ENCODE results near the gene ITGAL. TPM values are rescaled to one million over a fixed set of nuclear protein-coding genes. Genes with fewer than 3 reads are reported as not detected.

Gene ITGAL
- total and polyA plus RNA-seq, 2 of the 13 experiments (the other 11 are each of a cell fraction or from before 2014, with no cell fraction given): 0.86 to 1.2 TPM

- DNase-seq (ENCODE audit: low spot score): no peak
- no peak; the same call in 2 of the 3 replicates for ATAC-seq
- Histone ChIP-seq H3K27ac (ENCODE audit: extremely low read length, insufficient read depth, low read length) (peak overlapping the region; percentile 85), H4K20me1 (ENCODE audit: insufficient read depth, low read length) (no peaks in the 10 kb centered on the region), H3K9me3 (ENCODE audit: low read length) (no peaks in the 10 kb centered on the region), H3K79me2 (ENCODE audit: insufficient read depth, low read length) (peaks cover 31% of the 10 kb centered on the region), H2AFZ (ENCODE audit: low read length) (peak overlapping the region; percentile 69), H3K4me3 (replicated peaks in 1 of 3; ENCODE audit: insufficient read depth in 1 of 3, low read depth in 2 of 3, low read length in 3 of 3) (peak overlapping the region; percentile 75 to 93 (median 81)), H3K27me3 (ENCODE audit: control insufficient read depth in 1 of 2, insufficient read depth in 2 of 2, low read length in 2 of 2) (no peaks in the 10 kb centered on the region; a peak in 1 of 5 replicates), H3K4me2 (ENCODE audit: low read depth, low read length) (peak overlapping the region; percentile 95), H3K36me3 (replicated peaks in 1 of 2; ENCODE audit: control insufficient read depth in 1 of 2, insufficient read depth in 2 of 2, low read length in 2 of 2) (peaks cover 0 to 1% of the 10 kb centered on the region in 2 experiments; a peak in 1 of 5 replicates), H3K4me1 (ENCODE audit: insufficient read depth, low read length) (peaks cover 68% of the 10 kb centered on the region), H3K9ac (ENCODE audit: insufficient read depth, low read depth, low read length) (peak overlapping the region; percentile 89)
- in situ Hi-C loops (cut with HindIII; ENCODE audit: extremely low pct_ligation_motif_present, low pct_unique_long_range_greater_than_20kb) (no loop called here), intact Hi-C loops (cut with micrococcal nuclease; ENCODE audit: unreplicated experiment) (loop anchor here (2.0 kb wide), 2 partner anchors 24 to 64 kb away; partner anchors contain the start of gene ZNF764)
- CTCF ChIA-PET (ENCODE audit: low intra/inter-chr PET ratio, low total read pairs): interaction anchor here (0.9 to 1.6 kb wide), 4 partner anchors 23 to 105 kb away, joined by 3 to 7 read pairs (median 4); partner anchors contain the start of genes DCTPP1 and ZNF764
- POLR2A ChIA-PET: interaction anchor here (0.7 to 5.1 kb wide), 33 partner anchors 8 to 470 kb away, joined by 3 to 187 read pairs (median 6); partner anchors contain the start of genes ALDOA, CD2BP2, DCTPP1 and FBRS
- 12% methylated on average over 18 of the region's 18 CpGs for WGBS (ENCODE audit: low lambda C conversion rate)
- FAIRE-seq: no peak
- TSS peak; percentile 92 for BruUV-seq (replicated peaks)
- TF ChIP-seq SOX13 (IDR thresholded peaks at IDR 0.05): no peak
- 0 out of 4 replicates have a peak, but pooled peaks of 1 of the 2 experiments have one; percentile 23 for TF ChIP-seq SOX13 (CRISPR knock-in tag; conservative IDR thresholded peaks at IDR 0.05 in 1 of 2, IDR thresholded peaks at IDR 0.05 in 1 of 2)
- 0 out of 2 replicates have a peak, but pooled peaks have one; percentile 3 for TF ChIP-seq NFKBIZ (CRISPR knock-in tag; IDR thresholded peaks at IDR 0.05)
- no peak for TF ChIP-seq SRSF4 (IDR thresholded peaks at IDR 0.05; ENCODE audit: low read depth, low read length, poor library complexity, severe bottlenecking)
- TF ChIP-seq, protein P1, sequence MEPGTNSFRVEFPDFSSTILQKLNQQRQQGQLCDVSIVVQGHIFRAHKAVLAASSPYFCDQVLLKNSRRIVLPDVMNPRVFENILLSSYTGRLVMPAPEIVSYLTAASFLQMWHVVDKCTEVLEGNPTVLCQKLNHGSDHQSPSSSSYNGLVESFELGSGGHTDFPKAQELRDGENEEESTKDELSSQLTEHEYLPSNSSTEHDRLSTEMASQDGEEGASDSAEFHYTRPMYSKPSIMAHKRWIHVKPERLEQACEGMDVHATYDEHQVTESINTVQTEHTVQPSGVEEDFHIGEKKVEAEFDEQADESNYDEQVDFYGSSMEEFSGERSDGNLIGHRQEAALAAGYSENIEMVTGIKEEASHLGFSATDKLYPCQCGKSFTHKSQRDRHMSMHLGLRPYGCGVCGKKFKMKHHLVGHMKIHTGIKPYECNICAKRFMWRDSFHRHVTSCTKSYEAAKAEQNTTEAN (CRISPR knock-in tag; conservative IDR thresholded peaks at IDR 0.05): 0 out of 2 replicates have a peak, but pooled peaks have one; percentile 3
- peak; percentile 3; the same call in 1 of the 2 replicates for TF ChIP-seq AFF4 (CRISPR knock-in tag; IDR thresholded peaks at IDR 0.05)
- TF ChIP-seq ZNF331 (CRISPR knock-in tag; IDR thresholded peaks at IDR 0.05): peak; percentile 2; the same call in 1 of the 2 replicates
- TF ChIP-seq STAT6 (CRISPR knock-in tag; IDR thresholded peaks at IDR 0.05; ENCODE audit: borderline replicate concordance): peak; percentile 22; the same call in 1 of the 2 replicates
- TF ChIP-seq DMAP1 (CRISPR knock-in tag; IDR thresholded peaks at IDR 0.05): peak; percentile 53; the same call in 1 of the 2 replicates
- TF ChIP-seq CREB1 (IDR thresholded peaks at IDR 0.05): no peak
- TF ChIP-seq CREB1 (CRISPR knock-in tag; IDR thresholded peaks at IDR 0.05): no peak
- TF ChIP-seq ZNF607 (CRISPR knock-in tag; IDR thresholded peaks at IDR 0.05; ENCODE audit: borderline replicate concordance): 0 out of 2 replicates have a peak, but pooled peaks have one; percentile 0
- TF ChIP-seq PRMT3 (CRISPR knock-in tag; IDR thresholded peaks at IDR 0.05; ENCODE audit: borderline replicate concordance, low read depth): peak; percentile 19; the same call in 1 of the 2 replicates
- 0 out of 2 replicates have a peak, but pooled peaks have one; percentile 53 for TF ChIP-seq TGIF2 (CRISPR knock-in tag; IDR thresholded peaks at IDR 0.05)
- 0 out of 2 replicates have a peak, but pooled peaks have one; percentile 86 for TF ChIP-seq WIZ (CRISPR knock-in tag; IDR thresholded peaks at IDR 0.05)
Measured at GRCh38 chr16:30535106-30535776, 62.7 kb downstream of the ITGAL start.
